GM12865 (cell line): ENCODE results near the gene SLC12A3.

ENCODE experiments used
- DNase-seq: peaks from one replicate; pipeline ENCODE4 v3.0.0; 2010; ENCODE audit warnings: low read depth
- H3K4me3 ChIP-seq: 2 replicates; pipeline ENCODE4 v1.5.1; 2011; ENCODE audit warnings: mild to moderate bottlenecking, low read depth, low read length, control low read depth
- TF ChIP-seq, protein P1 (sequence below): IDR thresholded peaks from 2 replicates; pipeline ENCODE4 v1.5.1; 2011; ENCODE audit warnings: low read length, control low read depth, low read depth, inconsistent platforms; ENCODE audit not compliant: insufficient read depth; ENCODE audit errors: missing control alignments

Gene SLC12A3

DNA sequence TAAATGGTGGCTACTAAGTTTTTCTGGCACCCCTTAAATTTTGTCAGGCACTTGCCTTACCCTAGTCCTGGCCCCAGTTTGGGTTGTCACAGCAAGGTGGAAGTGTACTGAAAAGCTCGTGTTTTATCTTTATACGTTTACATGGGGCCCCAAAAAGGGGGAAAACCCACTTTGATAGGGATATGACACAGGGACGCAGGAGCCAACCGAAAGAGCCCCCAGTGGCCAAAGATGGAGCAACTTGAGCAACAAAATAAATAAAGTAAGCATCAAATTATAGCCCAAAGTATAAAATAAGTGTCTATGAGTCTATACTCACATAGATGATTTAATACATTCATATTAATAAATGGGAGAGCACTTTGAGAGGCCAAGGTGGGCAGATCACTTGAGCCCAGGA, 91.7 kb downstream of the SLC12A3 start:
- TF ChIP-seq, protein P1, sequence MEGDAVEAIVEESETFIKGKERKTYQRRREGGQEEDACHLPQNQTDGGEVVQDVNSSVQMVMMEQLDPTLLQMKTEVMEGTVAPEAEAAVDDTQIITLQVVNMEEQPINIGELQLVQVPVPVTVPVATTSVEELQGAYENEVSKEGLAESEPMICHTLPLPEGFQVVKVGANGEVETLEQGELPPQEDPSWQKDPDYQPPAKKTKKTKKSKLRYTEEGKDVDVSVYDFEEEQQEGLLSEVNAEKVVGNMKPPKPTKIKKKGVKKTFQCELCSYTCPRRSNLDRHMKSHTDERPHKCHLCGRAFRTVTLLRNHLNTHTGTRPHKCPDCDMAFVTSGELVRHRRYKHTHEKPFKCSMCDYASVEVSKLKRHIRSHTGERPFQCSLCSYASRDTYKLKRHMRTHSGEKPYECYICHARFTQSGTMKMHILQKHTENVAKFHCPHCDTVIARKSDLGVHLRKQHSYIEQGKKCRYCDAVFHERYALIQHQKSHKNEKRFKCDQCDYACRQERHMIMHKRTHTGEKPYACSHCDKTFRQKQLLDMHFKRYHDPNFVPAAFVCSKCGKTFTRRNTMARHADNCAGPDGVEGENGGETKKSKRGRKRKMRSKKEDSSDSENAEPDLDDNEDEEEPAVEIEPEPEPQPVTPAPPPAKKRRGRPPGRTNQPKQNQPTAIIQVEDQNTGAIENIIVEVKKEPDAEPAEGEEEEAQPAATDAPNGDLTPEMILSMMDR: peak; percentile 19
- no peak overlapping the region for H3K4me3 ChIP-seq
- no peak for DNase-seq

DNA sequence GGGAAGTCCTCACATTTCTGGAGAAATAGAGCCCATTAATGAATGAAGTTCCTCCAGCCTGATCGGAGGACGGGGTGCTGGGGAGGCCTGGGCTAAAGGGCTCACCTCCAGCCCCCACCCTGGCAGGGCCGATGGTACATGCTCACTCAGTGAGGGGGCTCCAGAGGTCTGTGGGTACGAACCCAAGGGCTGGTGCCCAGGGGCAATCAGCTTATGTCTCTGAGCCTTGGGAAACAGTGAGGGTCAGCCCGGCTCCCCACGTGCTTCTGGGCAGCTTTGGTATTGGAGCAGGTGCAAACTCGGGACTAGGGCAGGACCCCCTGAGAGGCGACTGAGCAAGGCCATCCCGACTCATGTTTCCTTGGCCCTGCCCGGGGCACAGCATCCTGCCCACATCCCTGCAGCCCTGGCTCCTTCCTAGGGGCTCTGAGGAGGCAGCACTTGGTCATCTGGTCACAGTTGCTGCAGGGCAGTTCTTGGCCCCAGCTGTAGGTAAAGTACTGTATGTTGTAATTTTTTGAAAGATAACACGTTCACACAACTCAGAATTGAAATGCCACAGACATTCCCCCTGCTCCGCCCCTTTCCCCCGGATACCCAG, 95.8 kb downstream of the SLC12A3 start:
- DNase-seq: no peak
- TF ChIP-seq, protein P1: no peak
- H3K4me3 ChIP-seq: no peak overlapping the region

DNA sequence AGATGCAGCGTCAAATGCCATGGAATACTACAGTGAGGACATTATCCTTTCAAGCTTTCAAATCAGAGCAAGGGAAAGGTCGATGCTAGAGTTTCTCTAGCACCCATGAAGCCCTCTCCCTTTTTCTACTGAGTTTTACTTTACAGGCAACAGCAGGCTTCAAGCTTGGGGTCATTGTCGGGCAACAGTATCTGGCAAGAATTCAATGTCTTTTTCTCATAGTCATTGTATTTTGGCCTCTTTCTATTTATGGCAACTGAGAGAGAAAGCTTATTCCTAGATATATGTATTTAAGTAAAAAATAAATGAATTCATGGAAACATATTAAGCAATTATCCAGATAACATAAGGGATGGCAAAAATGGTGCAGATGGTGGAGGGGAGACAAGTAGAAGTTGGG, 96.4 kb downstream of the SLC12A3 start:
- TF ChIP-seq, protein P1: no peak

DNA sequence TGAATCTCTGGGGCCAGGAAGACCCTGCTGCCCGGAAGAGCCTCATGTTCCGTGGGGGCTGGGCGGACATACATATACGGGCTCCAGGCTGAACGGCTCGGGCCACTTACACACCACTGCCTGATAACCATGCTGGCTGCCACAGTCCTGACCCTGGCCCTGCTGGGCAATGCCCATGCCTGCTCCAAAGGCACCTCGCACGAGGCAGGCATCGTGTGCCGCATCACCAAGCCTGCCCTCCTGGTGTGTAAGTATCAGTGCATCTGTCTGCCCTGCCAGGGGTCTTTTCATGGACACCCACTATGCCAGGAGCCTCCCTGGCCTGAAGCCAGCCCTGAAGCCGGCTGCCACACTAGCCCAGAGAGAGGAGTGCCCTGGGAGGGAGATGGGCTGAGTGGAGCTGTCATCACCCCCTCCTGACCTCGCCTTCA, 96.9 kb downstream of the SLC12A3 start, which contains the start of gene CETP:
TSS of gene CETP (plus strand) at position 100 of the 431 bp plus-strand sequence. CDS start at position 130, 30 bp downstream.
- no peak within 1 kb of the TSS for H3K4me3 ChIP-seq
- DNase-seq: no peak
- TF ChIP-seq, protein P1: no peak

More for the DNA sequence above, 96.4 kb downstream of the SLC12A3 start:
- DNase-seq: no peak
- H3K4me3 ChIP-seq: no peak overlapping the region

DNA sequence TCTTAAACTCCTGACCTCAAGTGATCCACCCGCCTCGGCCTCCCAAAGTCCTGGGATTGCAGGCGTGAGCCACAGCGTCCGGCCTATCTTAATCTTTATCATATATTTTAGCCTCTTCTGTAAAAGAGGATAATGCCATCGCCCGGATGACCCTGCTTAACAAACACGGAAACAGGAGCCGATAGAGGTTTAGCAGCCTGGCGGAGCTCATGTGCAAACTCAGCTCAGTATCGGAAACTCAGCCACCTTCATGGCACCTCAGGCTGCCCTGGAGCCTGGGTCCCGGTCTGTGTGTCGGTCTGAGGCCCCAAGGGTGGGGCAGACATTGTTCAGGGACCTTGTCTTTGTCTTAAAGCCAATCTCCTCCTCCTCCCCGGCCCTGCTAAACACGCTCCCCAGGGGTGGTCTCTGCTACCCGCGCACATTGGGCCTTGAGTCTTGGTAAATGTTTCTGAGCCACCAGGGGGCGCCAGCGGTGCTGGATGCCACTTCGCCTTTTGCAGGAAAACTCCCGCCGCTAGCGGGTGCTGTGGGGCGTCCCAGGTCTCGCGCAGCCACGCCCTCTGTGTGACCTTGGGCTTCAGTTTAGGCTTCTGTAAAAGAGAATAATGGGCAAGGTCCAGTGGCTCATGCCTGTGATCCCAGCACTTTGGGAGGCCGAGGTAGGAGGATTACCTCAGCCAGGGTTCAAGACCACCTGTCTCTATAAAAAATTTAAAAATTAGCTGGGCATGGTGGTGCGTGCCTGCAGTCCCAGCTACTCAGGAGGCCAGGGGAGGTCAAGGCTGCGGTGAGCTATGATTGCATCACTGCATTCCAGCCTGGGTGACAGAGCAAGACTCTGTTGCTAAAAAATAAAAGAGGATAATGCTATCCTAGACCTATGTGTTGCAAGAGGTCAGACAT, 99.5 kb downstream of the SLC12A3 start:
- TF ChIP-seq, protein P1: peak; percentile 99
- DNase-seq: peak; percentile 95

More for the DNA sequence above, 99.5 kb downstream of the SLC12A3 start:
- no peak overlapping the region for H3K4me3 ChIP-seq
